IMR-90 (cell line): ENCODE measurements around the gene ZMAT2.
"Not testable (repeated sequence)": the region's sequence is repeated elsewhere in the genome, so short reads cannot be mapped to it uniquely, and the experiment has no call there.

Experiments used
- CEBPB ChIP-seq: IDR thresholded peaks from 2 replicates; pipeline ENCODE4 v1.6.1; 2012; ENCODE audit warnings: low read depth, low read length, improper control_type of control experiment
- CHD1 ChIP-seq: IDR thresholded peaks from 2 replicates; pipeline ENCODE4 v1.6.1; 2012; ENCODE audit warnings: low read depth, low read length, improper control_type of control experiment
- CTCF ChIP-seq: conservative IDR thresholded peaks from 2 replicates; pipeline ENCODE4 v1.5.1; 2012; ENCODE audit warnings: mild to moderate bottlenecking, low read depth, low read length, improper control_type of control experiment
- FOS ChIP-seq: fragments of 150-350 bp; IDR thresholded peaks from 2 replicates; pipeline ENCODE4 v1.6.1; 2016; ENCODE audit warnings: low read depth, low read length
- MAFK ChIP-seq: IDR thresholded peaks from 2 replicates; pipeline ENCODE4 v1.6.1; 2012; ENCODE audit warnings: low read depth, low read length, improper control_type of control experiment
- POLR2A ChIP-seq: IDR thresholded peaks from 2 replicates; pipeline ENCODE4 v1.6.1; 2012; ENCODE audit warnings: mild to moderate bottlenecking, low read depth, low read length
- RAD21 ChIP-seq: IDR thresholded peaks from 2 replicates; pipeline ENCODE4 v1.6.1; 2012; ENCODE audit warnings: low read length, improper control_type of control experiment
- RCOR1 ChIP-seq: IDR thresholded peaks from 2 replicates; pipeline ENCODE4 v1.6.1; 2012; ENCODE audit warnings: mild to moderate bottlenecking, low read length, improper control_type of control experiment; ENCODE audit not compliant: insufficient replicate concordance
- TF ChIP-seq, protein P1 (sequence below): fragments of 150-350 bp; IDR thresholded peaks from 2 replicates; pipeline ENCODE4 v1.6.1; 2016; ENCODE audit warnings: low read depth, mild to moderate bottlenecking, low read length, moderate library complexity, borderline replicate concordance
- TF ChIP-seq, protein P2 (sequence below): fragments of 150-350 bp; IDR thresholded peaks from 2 replicates; pipeline ENCODE4 v1.6.1; 2017; ENCODE audit warnings: mild to moderate bottlenecking, antibody characterized with exemption, low read length, low read depth

DNA sequence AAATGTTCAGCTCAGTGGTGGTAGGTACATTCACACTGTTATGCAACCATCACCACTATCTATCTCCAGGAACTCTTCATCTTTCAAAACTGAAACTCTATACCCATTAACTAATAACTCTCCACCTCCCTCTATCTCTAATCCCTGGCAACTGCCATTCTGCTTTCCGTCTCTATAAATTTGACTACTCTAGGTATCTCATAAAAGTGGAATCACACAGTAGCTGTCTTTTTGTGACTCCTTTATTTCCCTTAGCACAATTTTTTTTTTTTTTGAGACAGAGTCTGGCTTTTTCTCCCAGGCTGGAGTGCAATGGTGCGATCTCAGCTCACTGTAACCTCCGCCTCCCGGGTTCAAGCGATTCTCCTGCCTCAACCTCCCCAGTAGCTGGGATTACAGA lies 21.1 kb downstream of the ZMAT2 start:
- TF ChIP-seq RAD21, CTCF, RCOR1, POLR2A, MAFK, FOS, CEBPB, CHD1: not testable (repeated sequence)
- TF ChIP-seq, protein P1, sequence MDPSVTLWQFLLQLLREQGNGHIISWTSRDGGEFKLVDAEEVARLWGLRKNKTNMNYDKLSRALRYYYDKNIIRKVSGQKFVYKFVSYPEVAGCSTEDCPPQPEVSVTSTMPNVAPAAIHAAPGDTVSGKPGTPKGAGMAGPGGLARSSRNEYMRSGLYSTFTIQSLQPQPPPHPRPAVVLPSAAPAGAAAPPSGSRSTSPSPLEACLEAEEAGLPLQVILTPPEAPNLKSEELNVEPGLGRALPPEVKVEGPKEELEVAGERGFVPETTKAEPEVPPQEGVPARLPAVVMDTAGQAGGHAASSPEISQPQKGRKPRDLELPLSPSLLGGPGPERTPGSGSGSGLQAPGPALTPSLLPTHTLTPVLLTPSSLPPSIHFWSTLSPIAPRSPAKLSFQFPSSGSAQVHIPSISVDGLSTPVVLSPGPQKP, result not testable (repeated sequence)
- TF ChIP-seq, protein P2, sequence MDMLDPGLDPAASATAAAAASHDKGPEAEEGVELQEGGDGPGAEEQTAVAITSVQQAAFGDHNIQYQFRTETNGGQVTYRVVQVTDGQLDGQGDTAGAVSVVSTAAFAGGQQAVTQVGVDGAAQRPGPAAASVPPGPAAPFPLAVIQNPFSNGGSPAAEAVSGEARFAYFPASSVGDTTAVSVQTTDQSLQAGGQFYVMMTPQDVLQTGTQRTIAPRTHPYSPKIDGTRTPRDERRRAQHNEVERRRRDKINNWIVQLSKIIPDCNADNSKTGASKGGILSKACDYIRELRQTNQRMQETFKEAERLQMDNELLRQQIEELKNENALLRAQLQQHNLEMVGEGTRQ, result not testable (repeated sequence)
